PC-3 (cell line): ENCODE results near the gene GPC3. TPM values are rescaled to one million over a fixed set of nuclear protein-coding genes. Genes with fewer than 3 reads are reported as not detected.

Experiments
- ATAC-seq: fragments of 200-7000 bp; cut with Tn5 transposase; 2 replicates; pipeline ENCODE4 v1.9.1; 2020; ENCODE audit warnings: mild to moderate bottlenecking, moderate library complexity
- BruUV-seq: library from RNA; stranded (reverse); fragments of 400-500 nt; replicated peaks from 2 replicates; lab custom pipeline; 2021; lab: Mats Ljungman, UMichigan
- CTCF ChIA-PET: fragments of 300-600 bp; sonication (Branson Sonifier 250); formaldehyde crosslinking; loops from one replicate; lab custom pipeline; 2022; ENCODE audit warnings: antibody characterized with exemption; lab: Charles Lee
- POLR2A ChIA-PET: fragments of 300-600 bp; sonication (Branson Sonifier 250); formaldehyde crosslinking; loops from one replicate; lab custom pipeline; 2022; ENCODE audit warnings: antibody characterized with exemption; ENCODE audit not compliant: unreplicated experiment; lab: Charles Lee
- DNase-seq: peaks from one replicate; pipeline ENCODE4 v3.0.0-alpha.2; 2015
- H2AFZ ChIP-seq: fragments of 300-600 bp; sonication (generic); 2 replicates; pipeline ENCODE4 v1.6.0; 2016; ENCODE audit warnings: antibody characterized with exemption, low read length
- H3F3A ChIP-seq: fragments of 300-600 bp; sonication (generic); one replicate; pipeline ENCODE4 v1.6.0; 2017; ENCODE audit warnings: antibody characterized with exemption, low read length, control low read depth, mild to moderate bottlenecking; ENCODE audit not compliant: unreplicated experiment
- H3K27ac ChIP-seq: fragments of 300-600 bp; sonication (generic); 2 replicates; pipeline ENCODE4 v1.5.1; 2016; ENCODE audit warnings: mild to moderate bottlenecking, low read length
- H3K27me3 ChIP-seq: fragments of 300-600 bp; sonication (generic); 2 replicates; pipeline ENCODE4 v1.6.1; 2016; ENCODE audit warnings: low read length, mixed read lengths
- H3K36me3 ChIP-seq: fragments of 300-600 bp; sonication (generic); 2 replicates; pipeline ENCODE4 v1.6.1; 2016; ENCODE audit warnings: low read depth, mixed run types, low read length, mixed read lengths
- H3K4me1 ChIP-seq: fragments of 300-600 bp; sonication (generic); 2 replicates; pipeline ENCODE4 v1.5.1; 2016; ENCODE audit warnings: low read length; ENCODE audit not compliant: insufficient read depth
- H3K4me2 ChIP-seq: fragments of 300-600 bp; sonication (generic); 2 replicates; pipeline ENCODE4 v1.6.0; 2016; ENCODE audit warnings: low read length
- H3K4me3 ChIP-seq: fragments of 300-600 bp; sonication (generic); 2 replicates; pipeline ENCODE4 v1.5.1; 2016; ENCODE audit warnings: mild to moderate bottlenecking, low read length, mixed read lengths
- H3K79me2 ChIP-seq: fragments of 300-600 bp; sonication (generic); 2 replicates; pipeline ENCODE4 v1.6.1; 2017; ENCODE audit warnings: low read length, mixed read lengths
- H3K9ac ChIP-seq: fragments of 300-600 bp; sonication (generic); 2 replicates; pipeline ENCODE4 v1.6.0; 2016; ENCODE audit warnings: mild to moderate bottlenecking, low read length
- H3K9me2 ChIP-seq: fragments of 300-600 bp; sonication (generic); replicated peaks from 2 replicates; pipeline ENCODE4 v1.6.1; 2016; ENCODE audit warnings: mixed run types, low read length, mixed read lengths
- H3K9me3 ChIP-seq: fragments of 300-600 bp; sonication (generic); 2 replicates; pipeline ENCODE4 v1.6.1; 2016; ENCODE audit warnings: low read length, mixed read lengths
- H4K20me1 ChIP-seq: fragments of 300-600 bp; sonication (generic); 2 replicates; pipeline ENCODE4 v1.6.1; 2016; ENCODE audit warnings: low read length, mixed read lengths
- EZH2 ChIP-seq: fragments of 300-600 bp; sonication (generic); IDR thresholded peaks from one replicate; pipeline ENCODE4 v1.6.1; 2017; ENCODE audit warnings: antibody characterized with exemption, mild to moderate bottlenecking, low read length; ENCODE audit not compliant: unreplicated experiment
- EZH2phosphoT487 ChIP-seq: fragments of 300-600 bp; sonication (generic); IDR thresholded peaks from 2 replicates; pipeline ENCODE4 v1.6.1; 2018; ENCODE audit warnings: mild to moderate bottlenecking, antibody characterized with exemption, low read length, borderline replicate concordance
- intact Hi-C: fragments of 100-400 bp; cut with micrococcal nuclease; formaldehyde crosslinking; loops from 2 replicates; pipeline ENCODE4 v1.9.0; 2023
- total RNA-seq: library from RNA; depleted of rRNA; stranded (reverse); fragments of >200 nt; gene quantifications from 2 replicates; pipeline ENCODE4 v1.2.3, GENCODE V29; 2014
- TF ChIP-seq, protein P1 (sequence below): fragments of 300-600 bp; sonication (generic); conservative IDR thresholded peaks from 2 replicates; pipeline ENCODE4 v1.5.1; 2017; ENCODE audit warnings: antibody characterized with exemption, low read depth, mild to moderate bottlenecking, low read length

The GPC3 gene
- total RNA-seq, 1 experiment from 2014 or later, result not detected

DNA sequence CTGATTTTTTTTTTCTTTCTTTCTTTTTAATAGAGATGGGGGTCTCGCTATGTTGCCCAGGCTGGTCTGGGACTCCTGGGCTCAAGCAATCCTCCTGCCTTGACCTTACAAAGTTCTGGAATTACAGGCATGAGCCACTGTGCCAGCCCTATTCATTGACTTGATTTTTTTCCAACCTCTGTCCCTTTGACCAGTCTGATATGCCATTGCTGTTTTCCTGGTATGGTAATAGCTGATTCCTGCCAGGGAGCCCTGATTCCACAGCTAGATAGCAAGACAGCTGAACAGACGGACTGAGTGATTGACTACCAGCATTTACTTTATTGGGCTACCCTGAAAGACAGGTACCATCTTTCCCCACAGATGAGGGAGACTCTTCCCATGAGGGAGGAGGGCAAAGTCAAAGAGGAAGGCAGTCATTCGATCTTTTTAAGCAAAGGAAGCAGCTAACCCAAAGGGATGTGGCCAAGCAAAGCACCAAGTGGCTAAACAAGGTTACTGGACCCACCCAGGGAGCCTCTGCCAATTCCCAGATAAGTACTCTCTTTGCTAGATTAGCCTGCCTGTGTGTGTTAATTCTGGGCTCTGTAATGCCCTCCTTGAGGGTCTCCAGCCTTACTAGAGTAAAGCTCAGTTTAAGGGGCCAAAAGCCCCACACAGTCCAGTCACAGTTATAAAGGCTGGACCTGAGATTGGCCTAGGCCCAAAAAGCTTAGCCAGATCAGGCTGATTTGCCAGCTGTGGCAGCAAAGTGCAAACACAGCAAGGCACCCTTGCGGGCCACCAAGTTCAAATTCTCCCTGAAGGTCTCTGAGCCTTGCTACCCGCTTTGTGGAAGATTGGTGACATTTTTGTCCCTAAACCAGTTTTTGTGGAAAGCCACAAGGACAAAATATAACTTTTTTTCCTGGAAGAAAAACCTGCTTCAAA lies 377.7 kb downstream of the GPC3 start:
- no TSS peak for BruUV-seq
- H4K20me1 ChIP-seq, result no peaks in the 10 kb centered on the region
- POLR2A ChIA-PET, result no interaction called here

GRCh38 chrX:133606990-133607389 lies 378.4 kb downstream of the GPC3 start:
- no peak overlapping the region for H2AFZ ChIP-seq
- POLR2A ChIA-PET, result no interaction called here
- H3K27ac ChIP-seq, result no peak overlapping the region
- DNase-seq, result no peak
- H3K4me2 ChIP-seq, result no peak overlapping the region
- ATAC-seq, result no peak
- intact Hi-C loops, result no loop called here
- no peaks in the 10 kb centered on the region for H3K9me3 ChIP-seq
- no peaks in the 10 kb centered on the region for H4K20me1 ChIP-seq
- no peaks in the 10 kb centered on the region for H3F3A ChIP-seq
- peaks cover 6% of the 10 kb centered on the region for H3K4me1 ChIP-seq
- no peaks in the 10 kb centered on the region for H3K36me3 ChIP-seq
- TF ChIP-seq, protein P1, sequence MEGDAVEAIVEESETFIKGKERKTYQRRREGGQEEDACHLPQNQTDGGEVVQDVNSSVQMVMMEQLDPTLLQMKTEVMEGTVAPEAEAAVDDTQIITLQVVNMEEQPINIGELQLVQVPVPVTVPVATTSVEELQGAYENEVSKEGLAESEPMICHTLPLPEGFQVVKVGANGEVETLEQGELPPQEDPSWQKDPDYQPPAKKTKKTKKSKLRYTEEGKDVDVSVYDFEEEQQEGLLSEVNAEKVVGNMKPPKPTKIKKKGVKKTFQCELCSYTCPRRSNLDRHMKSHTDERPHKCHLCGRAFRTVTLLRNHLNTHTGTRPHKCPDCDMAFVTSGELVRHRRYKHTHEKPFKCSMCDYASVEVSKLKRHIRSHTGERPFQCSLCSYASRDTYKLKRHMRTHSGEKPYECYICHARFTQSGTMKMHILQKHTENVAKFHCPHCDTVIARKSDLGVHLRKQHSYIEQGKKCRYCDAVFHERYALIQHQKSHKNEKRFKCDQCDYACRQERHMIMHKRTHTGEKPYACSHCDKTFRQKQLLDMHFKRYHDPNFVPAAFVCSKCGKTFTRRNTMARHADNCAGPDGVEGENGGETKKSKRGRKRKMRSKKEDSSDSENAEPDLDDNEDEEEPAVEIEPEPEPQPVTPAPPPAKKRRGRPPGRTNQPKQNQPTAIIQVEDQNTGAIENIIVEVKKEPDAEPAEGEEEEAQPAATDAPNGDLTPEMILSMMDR, result no peak
- TF ChIP-seq EZH2phosphoT487 (no peak), EZH2 (no peak)
- CTCF ChIA-PET, result no interaction called here
- no TSS peak for BruUV-seq
- no peaks in the 10 kb centered on the region for H3K79me2 ChIP-seq
- no peak overlapping the region for H3K9ac ChIP-seq
- no peaks in the 10 kb centered on the region for H3K9me2 ChIP-seq
- no peaks in the 10 kb centered on the region for H3K27me3 ChIP-seq
- no peak overlapping the region for H3K4me3 ChIP-seq

More for the DNA sequence above, 377.7 kb downstream of the GPC3 start:
- Histone ChIP-seq H3K27ac (no peak overlapping the region), H3K4me1 (peaks cover 6% of the 10 kb centered on the region), H3K27me3 (no peaks in the 10 kb centered on the region), H3K9me2 (no peaks in the 10 kb centered on the region), H3K9ac (no peak overlapping the region), H3K36me3 (no peaks in the 10 kb centered on the region), H3F3A (no peaks in the 10 kb centered on the region), H3K9me3 (no peaks in the 10 kb centered on the region), H3K4me2 (no peak overlapping the region), H3K4me3 (no peak overlapping the region), H3K79me2 (no peaks in the 10 kb centered on the region), H2AFZ (no peak overlapping the region)
- no peak for ATAC-seq
- DNase-seq, result no peak
- CTCF ChIA-PET, result no interaction called here
- TF ChIP-seq, protein P1, result no peak
- TF ChIP-seq EZH2phosphoT487, result no peak
- no peak for TF ChIP-seq EZH2
- intact Hi-C loops, result no loop called here

DNA sequence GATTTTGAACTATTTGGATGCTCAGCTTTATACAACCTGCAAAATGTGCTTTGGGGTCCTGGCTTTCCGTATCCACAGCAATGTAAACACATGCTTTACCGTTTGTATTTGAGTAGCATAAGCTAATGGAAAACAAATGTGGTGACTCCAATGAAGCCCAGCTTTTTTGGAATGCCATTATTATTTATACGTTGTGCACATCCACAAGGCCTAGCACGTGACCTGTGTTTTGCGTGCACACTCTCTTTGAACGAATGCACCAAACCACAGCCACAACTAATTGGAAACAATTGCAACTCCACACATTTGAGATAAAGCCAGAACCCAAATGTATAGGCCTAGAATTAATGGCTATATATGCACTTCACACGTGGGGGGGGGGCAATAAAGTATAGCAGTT lies 380.6 kb downstream of the GPC3 start:
- Histone ChIP-seq H3K9ac (no peak overlapping the region), H4K20me1 (no peaks in the 10 kb centered on the region), H3F3A (no peaks in the 10 kb centered on the region), H3K36me3 (no peaks in the 10 kb centered on the region), H3K79me2 (no peaks in the 10 kb centered on the region), H3K4me2 (no peak overlapping the region), H3K9me2 (no peaks in the 10 kb centered on the region), H3K27ac (no peak overlapping the region), H2AFZ (no peak overlapping the region), H3K4me3 (no peak overlapping the region), H3K4me1 (peaks cover 6% of the 10 kb centered on the region), H3K27me3 (no peaks in the 10 kb centered on the region), H3K9me3 (no peaks in the 10 kb centered on the region)
- ChIA-PET POLR2A (no interaction called here), CTCF (no interaction called here)
- DNase-seq (no peak), ATAC-seq (no peak)
- intact Hi-C loops, result no loop called here
- TF ChIP-seq, protein P1, result no peak
- no peak for TF ChIP-seq EZH2
- no peak for TF ChIP-seq EZH2phosphoT487
- no TSS peak for BruUV-seq
